ENCODE data around the gene ENTREP1.

GRCh38 chr9:69355232-69355631, 30.2 kb downstream of the ENTREP1 start:
- TF ChIP-seq, protein P1, sequence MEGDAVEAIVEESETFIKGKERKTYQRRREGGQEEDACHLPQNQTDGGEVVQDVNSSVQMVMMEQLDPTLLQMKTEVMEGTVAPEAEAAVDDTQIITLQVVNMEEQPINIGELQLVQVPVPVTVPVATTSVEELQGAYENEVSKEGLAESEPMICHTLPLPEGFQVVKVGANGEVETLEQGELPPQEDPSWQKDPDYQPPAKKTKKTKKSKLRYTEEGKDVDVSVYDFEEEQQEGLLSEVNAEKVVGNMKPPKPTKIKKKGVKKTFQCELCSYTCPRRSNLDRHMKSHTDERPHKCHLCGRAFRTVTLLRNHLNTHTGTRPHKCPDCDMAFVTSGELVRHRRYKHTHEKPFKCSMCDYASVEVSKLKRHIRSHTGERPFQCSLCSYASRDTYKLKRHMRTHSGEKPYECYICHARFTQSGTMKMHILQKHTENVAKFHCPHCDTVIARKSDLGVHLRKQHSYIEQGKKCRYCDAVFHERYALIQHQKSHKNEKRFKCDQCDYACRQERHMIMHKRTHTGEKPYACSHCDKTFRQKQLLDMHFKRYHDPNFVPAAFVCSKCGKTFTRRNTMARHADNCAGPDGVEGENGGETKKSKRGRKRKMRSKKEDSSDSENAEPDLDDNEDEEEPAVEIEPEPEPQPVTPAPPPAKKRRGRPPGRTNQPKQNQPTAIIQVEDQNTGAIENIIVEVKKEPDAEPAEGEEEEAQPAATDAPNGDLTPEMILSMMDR (IDR thresholded peaks at IDR 0.05; ENCODE audit: poor library complexity) = no peak
- TF ChIP-seq EZH2phosphoT487 (IDR thresholded peaks at IDR 0.05; ENCODE audit: low read depth, severe bottlenecking, unreplicated experiment) = no peak
- no peak for TF ChIP-seq EZH2 (IDR thresholded peaks at IDR 0.05; ENCODE audit: borderline replicate concordance)
